Endometrial microvascular endothelial cells (primary cell): ENCODE results near the gene TRIM65. TPM values are rescaled to one million over a fixed set of nuclear protein-coding genes. Genes with fewer than 3 reads are reported as not detected.
"Not testable (repeated sequence)": the region's sequence is repeated elsewhere in the genome, so short reads cannot be mapped to it uniquely, and the experiment has no call there.

Experiments used
- in situ Hi-C: cut with HindIII; loops from 2 replicates; pipeline ENCODE4 v1.10.0; 2017; ENCODE audit warnings: low sequenced_read_pairs, low pct_unique_long_range_greater_than_20kb; ENCODE audit errors: inconsistent ontology term
- total RNA-seq: library from RNA; depleted of rRNA; stranded (reverse); fragments of >200 nt; gene quantifications from one replicate; pipeline ENCODE4 v1.2.3, GENCODE V29; 2015; ENCODE audit errors: inconsistent ontology term

The TRIM65 gene
- total RNA-seq, 1 donor from 2014 or later = 26.3 TPM

DNA sequence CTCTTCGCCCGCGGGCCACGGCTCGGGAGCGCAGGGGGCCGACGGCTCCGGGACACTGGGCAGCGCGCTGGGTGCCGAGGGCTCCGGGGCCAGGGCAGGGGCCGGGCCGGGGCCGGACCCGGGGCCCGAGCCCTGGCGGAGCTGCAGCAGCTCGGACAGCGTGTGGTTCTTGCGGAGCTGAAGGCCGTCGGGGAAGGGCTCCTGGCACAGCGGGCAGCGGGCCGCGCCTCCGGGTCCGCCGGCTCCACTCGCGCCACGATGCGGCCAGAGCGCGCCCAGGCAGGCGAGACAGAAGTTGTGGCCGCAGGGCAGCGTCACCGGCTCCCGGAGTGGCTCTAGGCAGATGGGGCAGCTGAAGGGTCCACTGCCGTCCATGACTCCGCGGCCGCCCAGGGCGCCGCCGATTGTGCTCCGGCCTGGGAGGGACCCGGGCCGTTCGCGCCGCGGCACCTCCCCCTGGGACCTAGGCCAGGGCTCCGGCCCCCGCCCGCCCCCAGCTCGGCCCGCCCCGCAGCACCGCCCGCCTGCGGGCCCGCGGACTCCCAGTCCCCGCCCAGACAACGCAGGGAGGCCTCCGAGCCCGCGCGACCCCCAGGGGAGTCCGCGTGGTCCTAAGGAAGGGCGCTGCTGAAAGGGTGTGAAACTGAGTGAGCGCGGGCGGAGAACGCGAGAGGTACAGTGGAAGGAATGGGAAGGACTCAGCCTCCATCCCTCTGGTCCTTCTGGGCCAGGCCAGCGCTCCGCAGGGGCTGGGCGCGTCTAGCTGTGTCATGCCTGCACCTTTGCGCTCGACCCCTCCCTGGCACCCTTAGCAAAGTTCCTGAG, 18.4 kb downstream of the TRIM65 start, which contains the start of gene TRIM47:
Gene TRIM47, minus strand, starts transcription at position 408 of the 825 bp plus-strand sequence. Its CDS starts 33 bp downstream, at position 375.
- in situ Hi-C loops = no loop called here

DNA sequence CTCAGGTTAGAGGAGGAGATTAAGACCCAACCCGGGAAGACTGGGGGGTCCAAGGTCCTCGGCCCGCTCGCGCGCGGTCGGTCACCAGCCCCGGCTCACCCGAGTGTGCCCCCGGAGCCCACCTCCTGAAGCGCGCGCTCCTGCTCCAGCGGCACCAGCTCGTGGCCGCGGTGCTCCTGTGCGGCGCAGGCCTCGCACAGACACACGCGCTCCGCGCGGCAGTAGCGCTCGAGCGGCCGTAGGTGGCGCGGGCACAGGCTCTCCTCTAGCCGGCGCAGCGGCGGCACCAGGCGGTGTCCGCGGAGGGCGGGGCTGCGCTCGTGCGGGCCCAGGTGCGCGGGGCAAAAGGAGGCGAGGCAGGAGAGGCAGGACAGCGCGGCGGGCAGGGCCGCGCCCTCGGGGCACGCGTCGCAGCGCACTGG, 19.0 kb downstream of the TRIM65 start:
- in situ Hi-C loops = no loop called here

DNA sequence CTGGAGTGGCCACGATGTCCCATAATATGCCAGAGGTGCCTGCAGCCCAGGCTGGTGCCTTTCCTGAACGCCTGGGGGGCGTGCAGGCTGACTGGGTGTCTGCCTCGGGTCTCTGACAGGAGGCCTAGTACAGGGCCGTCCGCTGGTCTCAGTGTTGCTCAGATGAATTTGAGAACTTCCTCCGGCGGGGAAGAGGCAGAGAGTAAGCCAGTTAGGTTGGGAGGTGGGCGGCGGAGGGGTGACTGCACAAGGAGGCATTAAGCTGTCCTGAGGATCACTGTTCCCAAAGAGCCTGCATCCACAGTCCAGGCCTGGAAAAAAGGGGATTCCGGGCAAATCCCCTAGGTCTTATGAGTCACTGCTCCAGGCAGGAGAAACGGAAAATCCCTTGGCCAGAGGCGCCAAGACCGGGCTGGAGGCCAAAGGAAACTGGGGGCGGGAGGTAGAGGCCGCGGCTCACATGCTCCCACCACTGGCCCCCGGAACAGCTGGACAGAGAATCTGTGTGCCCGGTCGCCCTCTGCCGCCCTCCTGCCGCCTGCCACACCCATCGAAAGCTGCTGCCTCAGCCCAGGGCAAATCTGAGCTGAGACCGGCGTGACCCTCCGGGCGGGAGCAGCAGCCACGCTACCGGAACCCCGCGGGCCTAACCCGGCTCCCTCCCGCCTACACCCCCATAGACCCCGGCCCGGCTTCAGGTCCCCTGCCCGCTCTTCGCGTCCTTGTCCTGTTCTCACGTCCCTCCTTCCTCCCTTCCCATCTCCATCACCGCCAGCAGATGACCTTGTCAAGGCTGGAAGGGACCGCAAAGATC, 19.6 kb downstream of the TRIM65 start:
- in situ Hi-C loops = no loop called here

DNA sequence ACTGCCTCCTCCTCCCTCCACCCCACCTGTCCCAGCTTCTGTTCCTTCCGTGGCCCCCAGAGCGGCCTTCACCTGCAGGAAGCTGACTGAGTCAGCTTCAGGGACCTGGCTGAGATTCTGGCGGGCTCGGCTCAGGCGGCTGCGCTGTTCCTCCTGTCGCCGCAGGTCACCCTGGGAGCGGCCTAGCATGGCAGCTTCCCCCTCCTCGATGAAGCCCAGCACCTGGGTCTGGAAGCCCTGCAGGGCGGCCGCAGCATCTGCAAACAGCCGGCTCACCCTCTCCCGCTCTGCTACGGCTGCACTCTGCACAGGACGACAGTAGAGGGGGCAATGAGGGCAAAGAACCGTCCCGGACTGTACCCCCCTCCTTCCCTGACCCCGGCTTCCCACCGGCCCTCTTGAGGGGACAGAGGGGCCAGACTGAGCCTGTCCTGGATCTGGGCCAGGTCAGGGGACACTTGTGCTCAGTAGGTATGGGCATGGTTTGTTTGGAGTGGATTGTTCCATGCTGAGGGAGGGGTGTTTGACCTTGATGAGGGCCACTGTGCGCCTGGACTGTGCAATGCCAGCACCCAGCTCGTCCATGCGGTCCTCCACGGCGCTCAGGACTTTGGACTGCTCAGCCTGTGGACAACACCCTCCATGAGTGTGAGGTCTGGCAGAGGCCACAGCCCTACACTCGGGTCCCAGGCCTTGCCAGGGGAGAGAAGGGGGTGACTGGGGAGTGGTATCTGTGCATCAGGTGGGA, 20.4 kb downstream of the TRIM65 start:
- in situ Hi-C loops = no loop called here

DNA sequence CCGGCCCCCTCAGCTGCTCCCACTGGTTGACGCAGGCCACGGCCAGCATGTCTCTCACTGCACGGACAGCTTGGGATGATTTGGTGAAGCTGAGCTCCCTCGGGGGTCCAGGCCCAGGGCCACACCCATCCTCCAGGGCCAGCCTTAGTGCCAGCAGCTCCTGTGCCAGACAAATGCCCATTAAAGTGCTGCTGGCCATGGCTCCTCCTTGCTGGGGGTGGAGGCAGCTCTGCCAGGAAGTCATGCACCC, 20.9 kb downstream of the TRIM65 start:
- in situ Hi-C loops = no loop called here

DNA sequence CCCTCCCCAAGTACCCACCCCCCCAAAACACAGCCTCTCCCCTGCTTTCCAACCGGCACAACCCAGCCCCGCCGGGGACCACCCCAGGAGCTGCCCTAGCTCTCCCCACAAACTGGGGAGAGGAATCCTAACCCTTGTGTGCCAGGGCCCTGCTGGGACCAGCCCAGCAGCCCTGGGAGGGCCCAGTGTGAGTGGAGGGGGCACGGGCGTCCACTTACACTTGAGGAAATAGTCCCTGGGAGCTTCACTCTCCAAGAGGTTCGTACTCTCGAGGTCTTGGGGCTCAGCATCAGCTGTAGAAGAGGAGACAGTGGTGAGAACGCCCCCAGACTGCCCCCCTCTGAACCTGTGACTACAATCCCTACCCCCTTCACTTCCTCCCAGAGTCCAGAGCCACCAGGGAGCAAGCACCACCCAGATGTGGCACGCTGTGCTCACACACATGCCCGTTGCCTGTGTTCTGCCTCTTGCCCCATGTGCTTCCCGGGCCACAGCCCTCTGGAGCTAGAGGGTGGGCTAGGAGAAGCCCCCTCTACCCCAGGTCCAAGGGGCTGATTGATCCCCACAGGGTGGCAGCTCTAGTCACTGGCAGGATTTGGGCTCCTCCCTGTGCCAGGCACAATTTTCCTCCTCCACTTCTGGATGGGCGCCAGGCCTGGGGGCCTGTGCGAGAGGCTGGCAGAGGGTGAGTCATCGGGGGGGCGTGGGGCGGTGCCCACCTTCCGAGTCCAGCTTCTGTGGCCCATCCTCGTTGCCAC, 21.4 kb downstream of the TRIM65 start:
- in situ Hi-C loops = no loop called here

DNA sequence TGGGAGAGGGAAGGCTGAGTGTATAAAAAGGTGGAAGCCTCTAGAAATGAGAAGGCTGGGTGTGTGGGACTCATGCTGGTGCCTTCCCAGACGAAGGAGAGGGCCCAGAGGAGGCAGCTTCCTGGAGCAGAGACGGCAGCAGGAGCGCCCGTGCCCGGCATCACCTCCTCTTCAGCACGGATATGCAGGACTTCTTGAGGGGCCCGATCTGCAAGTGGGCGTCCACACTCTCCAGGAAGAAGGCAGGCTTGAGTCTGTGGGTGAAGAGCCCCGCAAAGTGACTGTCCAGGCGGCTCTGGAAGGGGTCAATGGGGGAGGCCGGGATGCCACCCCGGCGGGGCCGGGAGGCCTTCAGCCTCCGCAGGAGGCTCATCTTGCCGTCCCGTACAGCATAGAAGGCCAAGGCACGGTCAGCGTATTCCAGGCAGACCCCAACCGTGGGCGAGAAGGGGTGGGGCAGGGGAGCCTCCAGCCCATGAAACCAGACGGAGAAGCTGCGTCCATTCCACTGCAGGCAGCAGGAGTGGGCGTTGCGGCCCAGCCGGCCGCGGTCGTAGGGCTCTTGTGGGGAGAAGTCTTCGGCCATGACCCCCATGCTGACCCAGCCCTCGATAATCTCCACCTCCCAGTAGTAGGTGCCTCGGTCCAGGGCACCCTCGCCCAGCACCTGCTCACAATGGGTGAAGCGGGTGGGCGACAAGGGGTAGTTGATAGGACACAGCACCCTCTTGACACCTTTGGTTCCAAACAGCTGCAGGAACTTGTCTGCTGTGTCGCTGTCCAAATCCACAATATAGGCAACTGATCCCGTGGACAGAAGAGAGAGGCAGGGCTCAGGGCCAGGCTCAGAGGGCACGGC, 22.2 kb downstream of the TRIM65 start:
- in situ Hi-C loops = no loop called here

DNA sequence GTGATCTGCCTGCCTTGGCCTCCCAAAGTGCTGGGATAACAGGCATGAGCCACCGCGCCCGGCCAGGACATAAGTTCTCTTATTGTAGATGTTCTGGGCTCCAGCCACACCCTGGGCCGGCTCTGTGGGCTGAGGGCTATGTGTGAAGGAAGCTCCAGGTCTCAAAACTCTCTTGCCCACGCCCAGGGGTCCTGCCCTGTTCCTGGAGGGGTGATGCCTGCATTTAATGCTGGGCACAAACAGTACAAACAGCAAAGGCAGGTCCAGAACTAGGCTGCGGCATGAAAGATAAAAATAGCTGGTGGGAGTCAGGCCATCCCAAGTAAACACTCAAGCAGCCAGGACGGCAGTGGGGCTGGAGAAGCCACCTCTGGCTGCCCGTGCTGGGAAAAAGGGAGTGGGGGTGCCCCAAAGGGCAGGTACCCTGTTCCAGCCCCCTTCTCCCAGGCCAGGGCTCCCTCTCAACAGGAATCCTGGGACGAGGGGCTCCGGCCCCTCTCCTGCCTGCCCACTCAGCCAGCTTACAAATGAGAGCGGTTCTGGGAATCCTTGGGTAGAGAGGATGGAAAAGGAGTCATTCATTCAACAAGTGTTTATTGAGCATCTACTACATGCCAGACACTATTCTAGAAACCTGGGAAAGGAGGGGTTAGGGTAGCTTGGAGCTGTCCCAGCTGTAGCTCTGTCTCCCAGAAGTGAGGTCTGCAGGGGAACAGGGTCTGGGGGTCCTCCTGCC, 23.0 kb downstream of the TRIM65 start:
- in situ Hi-C loops = no loop called here

DNA sequence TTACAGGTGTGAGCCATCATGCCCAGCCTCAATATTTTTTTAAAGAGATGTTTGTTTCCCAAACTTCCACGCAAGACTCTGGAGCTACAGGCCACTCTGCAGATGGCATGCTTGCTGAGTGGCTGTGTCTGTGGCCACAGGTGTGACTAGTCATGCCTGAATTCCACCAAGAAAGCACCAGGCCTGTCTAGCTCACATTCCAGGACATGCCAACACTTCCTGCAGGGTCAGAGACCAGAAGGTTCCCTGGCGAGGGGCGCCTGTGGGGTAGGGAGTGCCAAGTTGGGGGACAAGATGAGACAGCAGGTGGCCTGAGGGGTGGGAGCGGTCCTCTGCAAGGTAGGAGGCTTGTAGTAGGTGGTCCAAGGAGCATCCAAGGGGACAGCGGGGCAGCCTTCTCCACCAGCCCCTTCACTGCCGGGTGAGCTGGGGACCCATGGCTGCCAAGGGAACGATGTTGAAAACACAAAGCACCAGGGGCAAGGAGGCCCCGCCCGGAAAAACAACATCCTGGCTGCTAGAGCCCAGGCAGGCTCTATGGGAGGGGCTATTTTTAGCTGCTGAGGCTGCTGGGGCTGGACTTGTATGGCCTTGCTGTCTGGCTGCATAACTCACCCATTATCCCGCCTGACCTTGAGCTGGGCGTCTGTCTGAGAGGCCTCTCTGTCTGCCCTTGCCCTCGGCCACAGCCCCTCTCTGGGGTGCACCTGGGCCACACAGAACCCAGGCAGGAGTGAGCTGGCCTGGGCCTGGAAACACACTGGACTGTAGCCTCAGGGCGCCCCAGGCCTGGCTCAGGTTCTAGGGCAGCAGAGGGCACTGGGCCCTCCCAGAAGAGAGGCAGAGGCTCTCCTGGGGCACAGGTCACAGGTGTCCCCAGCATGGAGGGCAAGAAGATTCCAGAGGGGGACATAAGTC, 24.1 kb downstream of the TRIM65 start:
- in situ Hi-C loops = no loop called here

DNA sequence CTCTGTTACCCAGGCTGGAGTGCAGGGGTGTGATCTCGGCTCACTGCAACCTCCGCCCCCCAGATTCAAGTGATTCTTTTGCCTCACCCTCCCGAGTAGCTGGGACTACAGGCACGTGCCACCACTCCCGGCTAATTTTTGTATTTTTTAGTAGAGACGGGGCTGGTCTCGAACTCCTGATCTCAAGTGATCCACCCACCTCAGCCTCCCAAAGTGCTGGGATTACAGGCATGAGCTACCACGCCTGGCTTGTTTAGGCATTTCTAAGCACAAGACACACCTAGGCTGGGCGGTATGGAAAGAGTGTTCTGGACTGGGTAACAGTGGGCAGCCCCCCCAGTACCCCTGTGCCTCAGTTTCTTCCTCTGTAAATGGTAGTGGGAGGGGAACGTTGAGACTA, 26.5 kb downstream of the TRIM65 start:
- in situ Hi-C loops = not testable (repeated sequence)

DNA sequence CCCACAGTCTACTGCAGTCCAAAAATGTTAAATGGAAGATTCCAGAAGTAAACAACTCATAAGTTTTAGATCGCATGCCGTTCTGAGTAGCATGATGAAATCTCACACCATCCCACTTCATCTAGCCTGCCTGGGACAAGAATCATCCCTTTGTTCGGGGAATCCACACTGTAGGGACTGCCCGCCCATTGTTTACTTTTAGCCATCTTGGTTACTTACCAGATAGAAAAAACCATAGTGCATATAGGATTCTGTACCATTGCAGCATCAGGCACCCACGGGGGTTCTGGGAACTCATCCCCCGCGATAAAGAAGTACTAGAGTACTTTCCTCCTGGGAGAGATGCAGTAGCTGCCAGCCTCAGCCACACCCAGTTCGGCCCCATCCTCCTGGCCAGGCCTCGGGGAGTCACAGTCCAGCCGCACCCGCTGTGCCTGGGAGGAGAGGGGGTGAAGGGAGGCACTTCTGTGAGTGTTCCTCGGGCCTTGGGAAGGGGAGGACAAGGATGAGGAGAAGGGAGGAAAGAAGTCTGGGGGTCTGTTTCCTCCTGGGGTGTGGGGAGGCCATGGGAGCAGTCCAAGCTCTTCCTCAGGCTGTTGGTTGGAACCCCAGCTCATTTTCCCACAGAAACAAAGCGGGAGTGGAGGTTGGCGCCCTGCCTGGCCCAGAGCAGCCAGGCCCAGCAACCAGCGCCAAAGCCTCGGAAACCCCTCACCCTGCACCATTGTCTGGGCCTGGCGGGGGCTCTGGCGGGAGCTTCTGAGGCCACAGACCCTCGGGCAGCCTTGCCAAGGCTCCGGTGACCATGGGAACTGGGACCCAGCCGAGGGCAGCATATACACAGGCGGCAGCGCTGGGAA, 27.2 kb downstream of the TRIM65 start:
- in situ Hi-C loops = no loop called here

DNA sequence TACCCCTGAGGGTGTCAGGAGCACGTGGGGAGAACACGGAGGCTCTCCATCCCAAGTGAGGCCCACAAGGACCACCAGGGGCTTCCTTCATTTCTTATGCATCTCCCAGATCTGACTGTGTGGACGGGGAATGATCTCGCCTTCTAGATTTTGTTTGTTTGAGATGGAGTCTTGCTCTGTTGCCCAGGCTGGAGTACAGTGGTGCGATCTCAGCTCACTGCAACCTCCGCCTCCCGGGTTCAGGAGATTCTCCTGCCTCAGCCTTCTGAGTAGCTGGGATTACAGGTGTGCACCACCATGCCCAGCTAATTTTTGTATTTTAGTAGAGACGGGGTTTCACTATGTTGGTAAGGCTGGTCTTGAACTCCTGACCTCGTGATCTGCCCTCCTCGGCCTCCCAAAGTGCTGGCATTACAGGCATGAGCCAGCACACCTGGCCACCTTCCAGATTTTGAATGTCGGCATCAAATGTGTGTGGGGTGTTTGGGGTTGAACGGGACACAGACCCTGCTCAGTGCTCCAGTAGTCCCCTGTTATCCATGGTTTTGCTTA, 27.9 kb downstream of the TRIM65 start:
- in situ Hi-C loops = not testable (repeated sequence)

DNA sequence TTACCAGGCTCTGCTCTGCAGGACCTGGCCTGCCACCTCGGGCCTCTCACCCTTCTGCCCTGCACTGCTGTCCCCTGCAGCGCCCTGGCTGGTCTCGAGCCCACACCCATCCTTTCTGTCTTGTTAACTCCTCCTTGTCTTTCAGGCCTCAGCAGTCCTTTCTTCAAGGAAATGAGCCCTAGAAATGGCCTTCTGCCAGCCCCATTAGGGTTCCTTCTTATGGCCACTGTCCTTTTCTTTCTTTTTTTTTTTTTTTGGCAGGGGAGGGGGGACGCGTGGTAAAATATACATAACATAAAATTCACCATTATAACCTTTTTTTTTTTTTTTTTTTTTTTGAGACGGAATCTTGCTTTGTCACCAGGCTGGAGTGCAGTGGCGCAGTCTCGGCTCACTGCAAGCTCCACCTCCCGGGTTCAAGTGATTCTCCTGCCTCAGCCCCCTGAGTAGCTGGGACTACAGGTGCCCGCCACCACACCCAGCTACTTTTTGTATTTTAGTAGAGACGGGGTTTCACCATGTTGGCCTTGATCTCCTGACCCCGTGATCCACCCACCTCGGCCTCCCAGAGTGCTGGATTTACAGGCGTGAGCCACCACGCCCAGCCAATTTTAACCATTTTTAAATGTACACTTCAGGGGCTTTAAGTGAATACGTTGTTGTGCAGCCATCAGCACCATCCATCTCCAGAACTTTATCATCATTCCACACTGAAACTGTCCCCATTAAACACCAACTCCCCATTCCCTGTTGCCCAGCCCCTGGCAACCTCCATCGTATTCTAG, 31.2 kb downstream of the TRIM65 start:
- in situ Hi-C loops = not testable (repeated sequence)

DNA sequence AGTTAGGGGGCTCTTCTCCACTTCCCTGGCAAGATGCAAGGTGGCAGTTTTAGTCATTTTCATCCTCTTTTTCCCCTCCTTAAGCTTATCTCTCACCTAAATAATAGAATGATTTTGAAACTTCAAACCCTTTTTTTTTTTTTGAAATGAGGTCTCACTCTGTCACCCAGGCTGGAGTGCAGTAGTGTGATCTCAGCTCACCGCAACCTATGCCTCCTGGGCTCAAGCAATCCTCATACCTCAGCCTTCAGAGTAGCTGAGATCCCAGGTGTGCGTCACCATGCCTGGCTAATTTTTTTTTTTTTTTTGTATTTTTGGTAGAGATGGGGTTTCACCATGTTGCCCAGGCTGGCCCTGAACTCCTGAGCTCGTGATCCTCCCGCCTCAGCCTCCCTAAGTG, 31.9 kb downstream of the TRIM65 start:
- in situ Hi-C loops = not testable (repeated sequence)

DNA sequence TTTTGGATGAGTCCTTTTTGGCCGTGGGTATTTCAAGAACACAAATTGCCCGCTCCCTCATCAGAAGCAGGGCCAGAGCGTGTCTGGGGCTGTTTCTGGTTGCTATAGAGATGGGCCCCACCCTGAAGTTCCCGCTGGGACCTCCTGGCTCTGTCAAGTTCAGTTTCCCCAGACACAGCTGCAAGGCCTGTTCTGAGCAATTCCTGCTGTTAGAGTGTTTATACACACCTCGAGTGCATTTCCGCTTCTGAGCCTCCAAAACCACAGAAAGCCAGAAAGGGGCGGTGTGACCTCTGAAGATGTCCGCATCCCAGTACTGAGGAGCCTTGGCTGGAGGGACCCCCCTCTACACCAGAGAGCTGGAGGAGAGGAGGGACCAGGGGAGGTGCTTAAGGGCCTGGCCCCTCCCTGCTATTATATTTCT, 32.3 kb downstream of the TRIM65 start:
- in situ Hi-C loops = no loop called here
